ENCODE results near the gene MGA.
A peak's percentile ranks its signal among the peaks of the same experiment; 100 is the strongest.

The MGA gene

DNA sequence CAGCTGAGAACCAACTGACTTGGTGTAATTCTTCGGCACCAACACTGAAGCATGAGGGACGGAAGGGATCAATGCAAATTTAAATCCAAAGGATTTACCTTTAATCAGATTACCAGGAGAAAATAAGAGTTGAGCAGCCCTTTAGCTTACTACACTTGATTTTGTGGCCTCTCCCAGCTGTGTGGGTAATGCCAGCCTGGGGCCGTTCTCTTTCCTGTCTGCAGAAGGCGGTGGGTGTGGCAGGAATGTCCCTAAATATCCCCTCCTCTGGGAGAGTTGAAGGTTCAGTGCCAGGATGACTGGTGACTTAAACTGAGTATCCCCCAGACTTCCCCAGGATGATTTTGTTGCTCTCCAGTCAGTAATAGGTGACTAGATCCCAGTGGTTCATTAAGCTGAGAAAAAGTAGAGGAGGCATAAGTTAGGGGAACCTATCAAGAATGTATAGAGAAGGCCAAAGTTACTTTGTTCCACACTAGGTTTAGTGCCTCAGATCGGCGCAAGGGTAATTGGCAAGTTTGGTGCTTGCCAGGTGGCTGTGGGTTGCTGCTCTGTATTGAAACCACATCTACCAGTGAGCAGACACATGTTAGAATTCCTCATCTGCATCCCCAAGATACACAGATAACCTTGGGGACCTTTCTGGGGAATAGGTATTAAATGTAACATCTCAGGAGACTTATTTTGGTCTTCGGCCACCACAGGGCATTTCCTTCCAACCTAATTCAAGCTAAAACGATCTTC lies 137.2 kb downstream of the MGA start:
- Histone ChIP-seq H3K27me3 (replicated peaks in 2 of 5; ENCODE audit: control insufficient read depth in 4 of 5, insufficient read depth in 5 of 5, low read length in 4 of 5) (no peaks in the 10 kb centered on the region), H3K4me3 (ENCODE audit: control insufficient read depth in 1 of 7, extremely low read depth in 1 of 7, insufficient read depth in 4 of 7, low read depth in 2 of 7, low read length in 6 of 7) (no peak overlapping the region), H3K36me3 (ENCODE audit: control insufficient read depth in 4 of 4, insufficient read depth in 4 of 4, low read length in 3 of 4) (peaks cover 0 to 19% (median 8%) of the 10 kb centered on the region in 4 experiments), H3K9me3 (ENCODE audit: control extremely low read depth in 1 of 5, control insufficient read depth in 4 of 5, insufficient read depth in 2 of 5, low read depth in 1 of 5, low read length in 4 of 5) (peaks cover 0 to 2% (median 0%) of the 10 kb centered on the region in 5 experiments), H3K4me1 (ENCODE audit: control extremely low read depth in 1 of 4, control insufficient read depth in 4 of 4, insufficient read depth in 4 of 4, low read length in 3 of 4) (peaks cover 4 to 36% (median 28%) of the 10 kb centered on the region in 4 experiments), H3K27ac (ENCODE audit: insufficient read depth in 1 of 2, low read depth in 1 of 2, low read length in 2 of 2, poor library complexity in 1 of 2, severe bottlenecking in 2 of 2) (no peak overlapping the region)
- WGBS (ENCODE audit: insufficient coverage) = 60% methylated on average over 5 of the region's 8 CpGs
- CTCF ChIA-PET = interaction anchor here (0.6 to 6.7 kb wide), 7 partner anchors 10 to 403 kb away, joined by 3 to 46 read pairs (median 7); partner anchors contain the start of genes LTK and MAPKBP1
- DNase-seq = peak in 2 of 3 donors; percentile 34 to 56
- POLR2A ChIA-PET = interaction anchor here (1.2 kb wide), 1 partner anchor 11 kb away, joined by 3 read pairs; no protein-coding TSS in a partner anchor

DNA sequence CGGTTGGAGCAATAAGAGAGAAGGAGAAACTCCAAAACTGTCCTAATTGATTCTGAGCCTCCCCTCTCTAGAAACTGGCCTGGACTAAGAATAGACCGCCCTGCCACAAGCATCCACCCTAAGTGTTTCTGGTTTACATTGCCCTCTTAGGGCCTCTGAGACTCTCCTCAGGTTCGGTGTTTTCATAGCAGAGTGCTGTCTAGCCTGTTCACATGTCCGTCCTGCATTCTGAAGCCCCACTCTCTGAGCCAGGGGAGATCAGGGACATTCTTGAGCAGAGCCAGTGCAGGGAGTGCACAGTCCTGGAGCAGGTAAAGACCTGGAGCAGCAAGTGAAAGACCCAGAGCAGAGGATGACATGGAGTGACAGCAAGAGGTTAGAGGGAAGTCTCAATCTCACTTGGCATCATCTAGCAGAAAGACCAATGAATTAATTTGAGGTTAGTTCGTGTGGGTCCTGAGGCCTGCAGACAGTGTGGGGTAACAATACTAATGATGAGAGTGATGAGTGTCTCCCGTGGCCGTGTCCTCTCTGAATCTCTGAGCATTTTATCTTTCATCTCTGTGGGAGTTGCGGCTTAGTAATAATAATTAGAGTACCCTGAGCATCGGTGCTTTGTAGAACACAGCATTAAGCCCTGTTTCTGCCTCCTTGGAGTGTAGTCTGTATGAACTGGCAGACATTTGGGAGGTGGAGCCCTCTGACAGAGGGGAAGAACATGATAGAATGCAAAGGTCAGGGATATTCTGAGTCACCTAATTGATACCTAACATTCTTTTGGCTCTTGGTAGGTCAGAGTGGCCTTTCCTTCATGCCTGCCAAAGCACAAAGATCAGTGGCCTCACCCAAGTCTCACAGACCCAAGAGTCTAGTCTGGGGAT lies 138.6 kb downstream of the MGA start:
- Histone ChIP-seq H3K27me3 (replicated peaks in 2 of 5; ENCODE audit: control insufficient read depth in 4 of 5, insufficient read depth in 5 of 5, low read length in 4 of 5) (no peaks in the 10 kb centered on the region), H3K36me3 (ENCODE audit: control insufficient read depth in 4 of 4, insufficient read depth in 4 of 4, low read length in 3 of 4) (peaks cover 0 to 19% (median 8%) of the 10 kb centered on the region in 4 experiments), H3K9me3 (ENCODE audit: control extremely low read depth in 1 of 5, control insufficient read depth in 4 of 5, insufficient read depth in 2 of 5, low read depth in 1 of 5, low read length in 4 of 5) (peaks cover 0 to 2% (median 0%) of the 10 kb centered on the region in 5 experiments), H3K27ac (ENCODE audit: insufficient read depth in 1 of 2, low read depth in 1 of 2, low read length in 2 of 2, poor library complexity in 1 of 2, severe bottlenecking in 2 of 2) (no peak overlapping the region), H3K4me3 (ENCODE audit: control insufficient read depth in 1 of 7, extremely low read depth in 1 of 7, insufficient read depth in 4 of 7, low read depth in 2 of 7, low read length in 6 of 7) (no peak overlapping the region), H3K4me1 (ENCODE audit: control extremely low read depth in 1 of 4, control insufficient read depth in 4 of 4, insufficient read depth in 4 of 4, low read length in 3 of 4) (peaks cover 4 to 28% (median 26%) of the 10 kb centered on the region in 4 experiments)
- ChIA-PET POLR2A (no interaction called here), CTCF (interaction anchor here (3.0 to 9.0 kb wide), 3 partner anchors 12 to 22 kb away, joined by 19 to 139 read pairs (median 46); partner anchors contain the start of gene MAPKBP1)
- 96% methylated on average over 9 of the region's 9 CpGs for WGBS (ENCODE audit: insufficient coverage)
- no peak for DNase-seq

DNA sequence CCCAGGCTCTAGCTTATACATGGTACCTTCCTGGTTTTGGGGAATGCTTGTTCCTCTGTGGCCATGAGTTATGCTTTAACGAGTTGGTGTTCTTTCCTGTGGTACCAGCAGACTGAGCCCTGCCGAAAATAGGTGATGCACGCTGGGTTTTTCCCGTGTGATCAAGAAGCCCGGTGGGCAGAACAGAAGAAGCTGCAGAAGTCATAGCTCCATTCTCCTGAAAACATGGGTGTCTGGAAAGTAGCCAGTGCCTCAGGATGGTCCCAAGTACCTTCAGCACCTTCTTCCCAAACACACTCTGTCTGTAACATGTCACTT lies 139.2 kb downstream of the MGA start:
- peaks cover 0 to 2% (median 0%) of the 10 kb centered on the region in 5 experiments for H3K9me3 ChIP-seq (ENCODE audit: control extremely low read depth in 1 of 5, control insufficient read depth in 4 of 5, insufficient read depth in 2 of 5, low read depth in 1 of 5, low read length in 4 of 5)
- 100% methylated on average over 5 of the region's 5 CpGs for WGBS (ENCODE audit: insufficient coverage)
- DNase-seq = no peak
- H3K4me3 ChIP-seq (ENCODE audit: control insufficient read depth in 1 of 7, extremely low read depth in 1 of 7, insufficient read depth in 4 of 7, low read depth in 2 of 7, low read length in 6 of 7) = no peak overlapping the region
- H3K36me3 ChIP-seq (ENCODE audit: control insufficient read depth in 4 of 4, insufficient read depth in 4 of 4, low read length in 3 of 4) = peaks cover 0 to 19% (median 8%) of the 10 kb centered on the region in 4 experiments
- peaks cover 4 to 29% (median 29%) of the 10 kb centered on the region in 4 experiments for H3K4me1 ChIP-seq (ENCODE audit: control extremely low read depth in 1 of 4, control insufficient read depth in 4 of 4, insufficient read depth in 4 of 4, low read length in 3 of 4)
- no peak overlapping the region for H3K27ac ChIP-seq (ENCODE audit: insufficient read depth in 1 of 2, low read depth in 1 of 2, low read length in 2 of 2, poor library complexity in 1 of 2, severe bottlenecking in 2 of 2)
- no peaks in the 10 kb centered on the region for H3K27me3 ChIP-seq (replicated peaks in 2 of 5; ENCODE audit: control insufficient read depth in 4 of 5, insufficient read depth in 5 of 5, low read length in 4 of 5)
- POLR2A ChIA-PET = no interaction called here
- CTCF ChIA-PET = interaction anchor here (3.0 to 9.0 kb wide), 2 partner anchors 12 to 23 kb away, joined by 19 to 139 read pairs; partner anchors contain the start of gene MAPKBP1

DNA sequence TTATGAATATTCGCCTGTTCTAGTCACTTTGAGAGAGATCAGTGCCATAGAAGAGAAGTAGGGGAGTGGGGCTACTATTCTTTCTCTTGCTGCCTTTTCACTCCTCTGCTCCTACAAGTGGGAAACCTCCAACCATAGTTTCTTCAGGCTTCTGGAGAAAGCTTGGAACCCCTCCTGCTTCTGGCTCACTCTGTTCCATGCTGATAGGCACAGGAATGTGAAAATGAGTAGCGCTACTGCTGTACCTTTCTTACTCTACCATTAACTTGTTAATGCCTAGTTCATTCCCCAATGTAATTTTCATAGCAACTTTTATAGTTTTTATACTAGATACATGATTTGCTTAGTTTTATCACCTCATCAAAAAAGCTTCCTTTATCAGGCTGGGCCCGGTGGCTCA lies 141.0 kb downstream of the MGA start:
- no peak for DNase-seq

DNA sequence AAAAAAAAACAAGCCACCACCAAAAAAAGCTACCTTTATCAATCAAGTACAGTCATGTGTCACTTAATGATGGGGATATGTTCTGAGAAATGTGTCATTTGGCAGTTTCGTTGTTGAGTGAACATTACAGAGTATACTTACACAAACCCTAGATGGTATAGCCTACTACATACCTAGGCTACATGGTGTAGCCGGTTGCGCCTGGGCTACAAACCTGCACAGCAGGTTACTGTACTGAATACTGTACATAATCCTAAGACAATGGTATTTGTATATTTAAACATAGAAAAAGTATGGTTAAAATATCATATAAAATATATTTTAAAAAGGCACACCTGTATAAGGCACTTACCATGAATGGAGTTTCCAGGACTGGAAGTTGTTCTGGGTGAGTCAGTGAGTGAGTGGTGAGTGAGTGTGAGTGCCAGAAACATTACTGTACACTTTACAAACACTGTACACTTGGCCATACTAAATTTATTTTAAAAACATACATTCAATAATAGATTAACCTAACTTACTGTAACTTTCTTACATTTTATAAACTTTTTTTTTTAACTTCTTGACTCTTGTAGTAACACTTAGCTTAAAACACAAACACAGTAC lies 141.7 kb downstream of the MGA start:
- Histone ChIP-seq H3K4me3 (ENCODE audit: control insufficient read depth in 1 of 7, extremely low read depth in 1 of 7, insufficient read depth in 4 of 7, low read depth in 2 of 7, low read length in 6 of 7) (no peak overlapping the region), H3K9me3 (ENCODE audit: control extremely low read depth in 1 of 5, control insufficient read depth in 4 of 5, insufficient read depth in 2 of 5, low read depth in 1 of 5, low read length in 4 of 5) (peaks cover 0 to 2% (median 0%) of the 10 kb centered on the region in 5 experiments), H3K36me3 (ENCODE audit: control insufficient read depth in 4 of 4, insufficient read depth in 4 of 4, low read length in 3 of 4) (peaks cover 0 to 19% (median 8%) of the 10 kb centered on the region in 4 experiments), H3K4me1 (ENCODE audit: control extremely low read depth in 1 of 4, control insufficient read depth in 4 of 4, insufficient read depth in 4 of 4, low read length in 3 of 4) (peaks cover 0 to 37% (median 27%) of the 10 kb centered on the region in 4 experiments), H3K27me3 (replicated peaks in 2 of 5; ENCODE audit: control insufficient read depth in 4 of 5, insufficient read depth in 5 of 5, low read length in 4 of 5) (no peaks in the 10 kb centered on the region), H3K27ac (ENCODE audit: insufficient read depth in 1 of 2, low read depth in 1 of 2, low read length in 2 of 2, poor library complexity in 1 of 2, severe bottlenecking in 2 of 2) (no peak overlapping the region)
- ChIA-PET POLR2A (interaction anchor here (0.6 kb wide), 1 partner anchor 51 kb away, joined by 3 read pairs; no protein-coding TSS in a partner anchor), CTCF (interaction anchor here (1.0 to 9.0 kb wide), 7 partner anchors 10 to 26 kb away, joined by 3 to 139 read pairs (median 4); partner anchors contain the start of gene MAPKBP1)
- DNase-seq = no peak
- no CpG with 5 or more reads among the region's 3 CpGs for WGBS (ENCODE audit: insufficient coverage)

More for the DNA sequence above, 141.0 kb downstream of the MGA start:
- H3K27ac ChIP-seq (ENCODE audit: insufficient read depth in 1 of 2, low read depth in 1 of 2, low read length in 2 of 2, poor library complexity in 1 of 2, severe bottlenecking in 2 of 2) = no peak overlapping the region
- H3K27me3 ChIP-seq (replicated peaks in 2 of 5; ENCODE audit: control insufficient read depth in 4 of 5, insufficient read depth in 5 of 5, low read length in 4 of 5) = no peaks in the 10 kb centered on the region
- peaks cover 0 to 2% (median 0%) of the 10 kb centered on the region in 5 experiments for H3K9me3 ChIP-seq (ENCODE audit: control extremely low read depth in 1 of 5, control insufficient read depth in 4 of 5, insufficient read depth in 2 of 5, low read depth in 1 of 5, low read length in 4 of 5)
- peaks cover 2 to 38% (median 34%) of the 10 kb centered on the region in 4 experiments for H3K4me1 ChIP-seq (ENCODE audit: control extremely low read depth in 1 of 4, control insufficient read depth in 4 of 4, insufficient read depth in 4 of 4, low read length in 3 of 4)
- H3K4me3 ChIP-seq (ENCODE audit: control insufficient read depth in 1 of 7, extremely low read depth in 1 of 7, insufficient read depth in 4 of 7, low read depth in 2 of 7, low read length in 6 of 7) = no peak overlapping the region
- peaks cover 0 to 19% (median 8%) of the 10 kb centered on the region in 4 experiments for H3K36me3 ChIP-seq (ENCODE audit: control insufficient read depth in 4 of 4, insufficient read depth in 4 of 4, low read length in 3 of 4)
- POLR2A ChIA-PET = no interaction called here
- CTCF ChIA-PET = interaction anchor here (1.2 to 9.0 kb wide), 4 partner anchors 9 to 25 kb away, joined by 3 to 139 read pairs (median 17); partner anchors contain the start of gene MAPKBP1
- WGBS (ENCODE audit: insufficient coverage) = no CpG with 5 or more reads among the region's 3 CpGs

DNA sequence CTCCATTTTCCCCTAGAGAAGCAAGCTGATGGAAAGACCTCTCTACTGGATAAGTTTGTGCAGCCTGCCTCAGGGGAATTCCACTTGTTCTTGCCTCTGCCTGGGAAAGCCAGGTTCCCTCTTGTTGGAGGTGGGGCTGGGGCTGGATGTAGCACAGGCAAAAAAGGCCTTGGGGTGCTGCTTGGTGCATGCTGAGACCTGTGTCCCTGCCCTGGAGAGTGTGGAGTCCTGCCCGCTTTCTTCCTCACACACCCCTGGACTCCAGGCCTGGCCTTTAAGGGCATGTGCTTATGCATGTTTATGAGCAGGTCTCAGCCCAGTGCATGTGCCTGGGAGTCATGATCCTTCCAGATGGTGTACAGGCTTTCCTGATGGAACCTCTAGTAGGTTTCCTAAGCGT lies 144.2 kb downstream of the MGA start:
- Histone ChIP-seq H3K9me3 (ENCODE audit: control extremely low read depth in 1 of 5, control insufficient read depth in 4 of 5, insufficient read depth in 2 of 5, low read depth in 1 of 5, low read length in 4 of 5) (peaks cover 0 to 2% (median 0%) of the 10 kb centered on the region in 5 experiments), H3K4me3 (ENCODE audit: control insufficient read depth in 1 of 7, extremely low read depth in 1 of 7, insufficient read depth in 4 of 7, low read depth in 2 of 7, low read length in 6 of 7) (no peak overlapping the region), H3K4me1 (ENCODE audit: control extremely low read depth in 1 of 4, control insufficient read depth in 4 of 4, insufficient read depth in 4 of 4, low read length in 3 of 4) (peaks cover 0 to 33% (median 25%) of the 10 kb centered on the region in 4 experiments), H3K27me3 (replicated peaks in 2 of 5; ENCODE audit: control insufficient read depth in 4 of 5, insufficient read depth in 5 of 5, low read length in 4 of 5) (no peaks in the 10 kb centered on the region), H3K36me3 (ENCODE audit: control insufficient read depth in 4 of 4, insufficient read depth in 4 of 4, low read length in 3 of 4) (peaks cover 0 to 17% (median 8%) of the 10 kb centered on the region in 4 experiments), H3K27ac (ENCODE audit: insufficient read depth in 1 of 2, low read depth in 1 of 2, low read length in 2 of 2, poor library complexity in 1 of 2, severe bottlenecking in 2 of 2) (peak overlapping the region; percentile 77 to 90)
- ChIA-PET CTCF (interaction anchor here (1.0 to 9.0 kb wide), 5 partner anchors 9 to 148 kb away, joined by 3 to 139 read pairs (median 4); partner anchors contain the start of gene MAPKBP1), POLR2A (no interaction called here)
- no peak for DNase-seq
- WGBS (ENCODE audit: insufficient coverage) = 100% methylated on average over 1 of the region's 2 CpGs
